Measurements from ENCODE around the gene FAP. TPM values are rescaled to one million over a fixed set of nuclear protein-coding genes. Genes with fewer than 3 reads are reported as not detected.

FAP gene
- polyA plus RNA-seq, 3 donors = 8.7 to 13.4 (median 12.9) TPM

DNA sequence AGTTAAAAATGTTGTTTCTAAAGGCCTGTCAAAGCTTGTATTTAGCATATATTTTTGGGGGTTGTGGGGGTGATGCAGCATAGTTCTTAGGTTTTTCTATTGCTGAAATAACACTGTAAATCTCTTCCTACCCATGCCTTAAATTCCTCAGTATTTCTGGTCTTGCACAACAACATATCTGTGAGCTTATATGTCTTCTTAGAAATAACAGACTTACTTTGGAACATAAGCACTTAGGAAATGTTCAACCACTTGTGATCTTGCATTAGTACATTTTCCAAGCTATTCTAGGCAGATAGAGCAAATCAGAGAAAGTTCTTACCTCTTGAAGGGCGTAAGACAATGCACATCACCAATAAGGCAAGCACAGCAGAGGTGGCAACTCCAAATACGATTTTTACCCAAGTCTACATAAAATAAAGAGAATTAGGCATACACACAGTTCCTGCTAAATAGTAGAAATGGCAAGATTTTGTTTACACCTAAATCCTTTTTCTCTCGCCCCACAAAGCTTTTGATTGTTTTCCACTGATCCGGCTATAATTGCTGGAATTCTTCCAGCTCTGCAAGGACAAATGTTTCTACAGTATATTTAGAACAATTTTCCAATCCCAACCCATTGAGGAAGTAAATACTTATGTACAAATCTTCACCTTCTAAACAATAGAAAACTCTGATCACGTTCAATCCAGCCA lies 512 bp downstream of the FAP start:
- DNase-seq (ENCODE audit: low read depth in 3 of 3, low spot score in 2 of 3) = no peak

DNA sequence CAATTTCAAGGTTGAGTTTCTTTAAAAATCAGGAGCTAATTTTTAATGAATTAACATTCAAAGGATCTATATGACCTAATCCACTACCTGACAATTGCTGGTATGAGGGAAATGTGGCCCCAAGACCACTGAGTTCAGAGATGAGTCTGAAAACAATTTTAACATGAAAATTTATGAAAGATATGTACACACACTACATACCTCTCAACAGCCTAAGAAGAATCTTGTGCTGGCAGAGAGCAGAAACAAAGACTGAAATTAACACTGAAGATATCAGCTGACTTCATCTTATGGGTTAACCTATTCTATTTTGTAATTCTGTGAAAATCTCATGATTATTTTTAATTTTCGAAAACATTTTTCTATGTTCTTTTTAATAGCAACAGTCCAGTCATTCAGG lies 1.7 kb downstream of the FAP start:
- DNase-seq (ENCODE audit: low read depth in 3 of 3, low spot score in 2 of 3) = no peak

DNA sequence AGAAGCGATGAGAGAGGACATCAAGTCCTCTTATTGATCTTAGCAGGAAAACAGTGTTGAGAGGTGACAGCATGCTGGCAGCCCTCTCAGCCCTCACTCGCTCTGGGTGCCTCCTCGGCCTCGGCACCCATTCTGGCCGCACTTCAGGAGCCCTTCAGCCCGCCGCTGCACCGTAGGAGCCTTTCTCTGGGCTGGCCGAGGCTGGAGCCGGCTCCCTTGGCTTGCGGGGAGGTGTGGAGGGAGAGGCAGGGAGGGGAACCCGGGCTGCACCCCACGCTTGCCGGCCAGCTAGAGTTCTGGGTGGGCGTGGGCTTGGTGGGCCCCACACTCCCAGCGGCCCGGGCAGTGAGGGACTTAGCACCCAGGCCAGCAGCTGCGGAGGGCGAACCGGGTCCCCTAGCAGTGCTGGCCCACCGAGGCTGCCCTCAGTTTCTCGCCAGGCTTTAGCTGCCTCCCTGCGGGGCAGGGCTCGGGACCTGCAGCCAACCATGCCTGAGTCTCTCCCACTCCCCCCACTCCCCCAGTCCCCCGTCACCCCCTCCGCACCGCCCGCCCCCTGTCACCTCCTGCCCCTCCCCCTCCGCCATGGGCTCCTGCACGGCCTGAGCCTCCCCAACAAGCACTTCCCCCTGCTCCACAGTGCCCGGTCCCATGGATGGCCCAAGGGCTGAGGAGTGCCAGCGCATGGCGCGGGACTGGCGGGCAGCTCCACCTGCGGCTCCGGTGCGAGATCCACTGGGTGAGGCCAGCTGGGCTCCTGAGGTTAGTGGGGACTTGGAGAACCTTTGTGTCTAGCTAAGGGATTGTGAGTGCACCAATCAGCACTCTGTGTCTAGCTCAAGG lies 8.4 kb downstream of the FAP start:
- no peak for DNase-seq (ENCODE audit: low read depth in 3 of 3, low spot score in 2 of 3)

DNA sequence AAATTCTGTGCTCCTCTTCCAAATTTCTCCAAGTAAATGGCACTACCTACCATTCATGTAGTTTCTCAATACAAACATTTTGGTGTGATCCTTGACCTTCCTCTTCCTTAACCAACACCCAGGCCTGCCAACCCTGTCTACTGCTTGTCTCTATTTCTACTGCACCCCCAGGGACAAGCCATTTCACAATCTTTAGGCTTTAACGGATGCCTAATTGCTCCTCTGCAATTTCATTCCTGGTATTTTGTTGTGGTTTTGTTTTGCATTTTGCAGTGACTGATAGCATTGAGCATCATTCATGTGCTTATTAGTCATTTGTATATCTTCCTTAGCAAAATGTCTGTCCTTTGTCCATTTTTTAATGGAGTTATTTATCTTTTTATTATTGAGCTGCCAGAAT lies 10.0 kb downstream of the FAP start:
- no peak for DNase-seq (ENCODE audit: low read depth in 3 of 3, low spot score in 2 of 3)

DNA sequence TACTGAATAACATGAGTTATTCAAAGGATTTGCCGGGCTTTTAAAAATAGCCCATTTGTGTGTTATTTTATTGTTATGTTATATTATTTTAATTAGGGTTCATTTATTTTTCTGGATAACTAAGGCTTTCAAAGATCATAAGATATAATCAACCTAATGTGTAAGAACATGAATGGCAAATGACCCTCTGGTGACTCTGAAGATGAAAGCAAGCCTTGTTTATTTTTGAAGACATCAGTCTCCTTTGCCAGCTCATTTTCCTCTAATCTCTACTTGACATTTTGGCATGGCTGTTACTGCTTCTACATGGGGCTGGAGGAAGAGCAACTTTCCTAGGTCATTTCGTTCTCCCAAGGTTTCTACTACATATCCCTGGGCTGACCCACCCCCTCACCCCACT lies 10.6 kb downstream of the FAP start:
- DNase-seq (ENCODE audit: low read depth in 3 of 3, low spot score in 2 of 3) = no peak

DNA sequence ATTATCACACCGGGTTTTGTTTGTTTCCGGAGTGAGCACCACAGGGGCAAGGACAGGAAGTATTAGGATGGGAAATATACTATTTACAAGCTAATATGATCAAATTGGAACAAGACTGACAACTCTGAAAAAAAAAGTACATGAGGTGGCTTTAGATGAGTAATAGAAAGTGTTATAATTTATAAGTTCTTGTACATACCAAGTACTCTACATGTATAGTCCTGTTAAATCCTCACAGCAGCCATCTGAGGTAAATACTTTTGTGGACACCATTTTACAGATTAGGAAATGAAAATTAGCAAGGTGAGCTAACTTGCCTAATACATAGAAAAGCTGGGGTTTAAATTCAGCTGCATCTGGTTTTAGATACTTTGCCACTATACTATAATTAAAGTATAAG lies 11.2 kb downstream of the FAP start:
- DNase-seq (ENCODE audit: low read depth in 3 of 3, low spot score in 2 of 3) = no peak

DNA sequence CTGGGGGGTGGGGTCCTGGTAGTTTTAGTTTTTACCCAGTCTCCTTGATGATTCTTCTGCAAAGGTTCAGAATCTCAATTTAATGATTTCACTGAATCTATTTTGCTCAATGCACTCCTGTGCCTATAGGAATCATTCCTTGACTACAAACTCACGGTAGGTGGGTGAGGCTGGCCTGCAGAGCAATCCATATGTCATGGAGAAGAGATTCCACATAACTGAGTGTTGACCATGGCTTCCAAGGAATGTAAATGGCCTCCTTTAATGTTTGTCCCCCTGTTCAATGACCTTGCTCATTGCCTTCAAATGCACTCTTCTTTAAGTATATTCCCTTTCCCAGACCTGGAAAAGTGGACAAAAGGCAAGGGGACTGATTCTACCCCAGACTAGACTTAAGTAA lies 12.5 kb downstream of the FAP start:
- DNase-seq (ENCODE audit: low read depth in 3 of 3, low spot score in 2 of 3) = no peak

DNA sequence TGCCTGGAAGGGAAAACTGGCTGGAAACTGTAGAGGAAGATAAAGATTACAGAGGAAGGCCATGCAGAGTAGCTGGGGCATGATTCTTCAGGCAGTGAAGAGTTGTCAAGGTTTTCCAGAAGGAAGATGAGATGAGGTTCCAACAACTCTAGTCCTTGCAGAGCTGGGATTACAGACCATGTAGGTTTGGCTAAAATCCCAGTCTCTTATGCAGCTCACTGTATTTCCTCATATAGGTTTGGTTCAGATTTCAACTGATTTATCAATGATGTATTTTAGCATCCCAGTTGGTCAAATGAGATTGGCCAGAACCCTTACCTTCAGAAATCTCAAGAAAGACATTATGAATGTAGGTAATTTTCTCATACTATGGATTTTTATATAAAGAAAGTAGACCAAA lies 16.4 kb downstream of the FAP start:
- no peak for DNase-seq (ENCODE audit: low read depth in 3 of 3, low spot score in 2 of 3)

DNA sequence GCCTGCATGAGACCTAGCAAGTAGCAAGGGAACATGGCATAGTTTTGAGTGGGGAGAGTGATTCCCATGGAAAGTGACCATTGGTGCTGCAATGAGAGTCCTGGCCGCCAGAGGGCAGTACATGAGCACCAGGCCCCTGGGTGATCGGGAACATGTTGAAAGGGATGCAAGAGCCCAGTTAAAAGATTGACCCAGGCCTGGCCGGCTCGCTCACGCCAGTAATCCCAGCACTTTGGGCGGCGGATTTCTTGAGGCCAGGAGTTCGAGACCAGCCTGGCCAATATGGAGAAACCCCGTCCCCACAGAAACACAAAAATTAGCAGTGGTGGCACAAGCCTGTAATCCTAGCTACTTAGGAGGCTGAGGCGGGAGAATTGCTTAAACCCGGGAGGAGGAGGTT lies 22.2 kb downstream of the FAP start:
- DNase-seq (ENCODE audit: low read depth in 3 of 3, low spot score in 2 of 3) = no peak

DNA sequence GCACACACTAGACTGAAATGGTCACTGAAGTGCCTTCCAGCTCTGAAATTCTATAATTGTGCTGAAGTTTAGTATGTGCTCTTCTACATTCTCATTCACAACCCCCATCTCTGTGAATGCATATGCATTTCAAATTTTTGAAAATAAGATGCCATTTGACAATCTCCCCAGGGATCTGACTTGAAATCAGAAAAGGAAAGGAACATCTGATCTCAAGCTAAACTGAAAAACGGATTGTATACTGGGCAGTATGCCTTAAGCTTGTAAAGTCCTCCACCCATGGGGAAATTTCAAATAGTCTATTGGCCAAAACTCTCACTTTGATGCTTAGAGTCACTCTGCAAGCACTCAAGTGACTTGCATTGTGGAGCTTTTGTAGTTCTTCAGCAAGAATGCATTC lies 22.9 kb downstream of the FAP start:
- no peak for DNase-seq (ENCODE audit: low read depth in 3 of 3, low spot score in 2 of 3)

DNA sequence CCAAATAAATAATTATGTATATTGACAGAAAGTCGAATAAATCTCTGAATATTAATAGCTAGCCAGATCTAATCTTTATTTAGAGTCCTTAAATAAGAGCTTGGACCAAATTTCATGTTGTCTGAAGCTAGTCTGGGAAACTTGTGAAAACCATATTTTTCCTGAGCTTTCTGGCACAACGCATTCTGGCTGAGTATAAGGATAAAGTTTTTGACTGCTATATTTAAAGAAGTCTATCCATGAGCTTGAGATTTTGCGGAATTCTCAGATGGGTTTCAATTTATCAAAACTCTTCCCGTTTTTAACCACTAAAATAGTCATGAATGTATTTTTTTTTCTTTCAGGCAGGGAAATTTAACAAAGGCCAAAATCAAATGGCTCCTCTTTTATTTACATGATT lies 23.8 kb downstream of the FAP start:
- DNase-seq (ENCODE audit: low read depth in 3 of 3, low spot score in 2 of 3) = no peak

DNA sequence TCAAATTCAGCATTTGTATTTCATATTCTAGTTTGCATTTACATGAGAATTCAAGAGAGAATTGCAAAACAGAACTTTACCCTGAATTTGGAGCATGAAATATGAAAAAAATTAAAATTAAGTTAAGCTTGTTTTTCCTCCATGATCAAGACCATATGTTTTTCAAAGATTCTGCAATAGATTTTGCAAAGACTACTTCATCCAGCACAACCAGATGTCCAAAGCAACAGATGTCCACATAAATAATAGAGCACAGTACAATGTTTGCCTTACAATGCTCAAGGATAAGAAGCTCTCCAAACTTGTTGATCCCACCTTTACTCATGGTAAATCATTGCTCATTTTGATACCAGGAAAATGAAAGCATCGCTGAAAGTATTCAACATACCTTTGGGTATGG lies 25.6 kb downstream of the FAP start:
- no peak for DNase-seq (ENCODE audit: low read depth in 3 of 3, low spot score in 2 of 3)

DNA sequence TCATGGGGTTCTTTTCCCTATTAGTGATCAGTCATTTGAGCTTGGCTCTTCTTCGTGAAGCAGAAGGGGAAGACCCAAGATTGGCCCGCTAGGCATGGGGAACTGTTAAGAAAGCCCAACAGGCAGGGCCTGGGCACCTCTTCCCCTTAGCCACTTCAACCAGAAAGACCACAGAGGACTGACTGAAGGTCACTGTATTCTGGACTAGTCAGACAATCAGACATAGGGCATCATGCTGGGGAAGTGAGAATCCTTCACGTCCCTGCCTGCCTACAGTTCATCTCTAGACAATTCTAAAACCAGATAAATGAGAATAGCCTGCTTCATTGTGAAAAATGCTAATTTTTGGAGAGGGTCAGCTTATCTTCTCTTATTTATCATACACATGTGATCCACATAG lies 28.1 kb downstream of the FAP start:
- no peak for DNase-seq (ENCODE audit: low read depth in 3 of 3, low spot score in 2 of 3)

DNA sequence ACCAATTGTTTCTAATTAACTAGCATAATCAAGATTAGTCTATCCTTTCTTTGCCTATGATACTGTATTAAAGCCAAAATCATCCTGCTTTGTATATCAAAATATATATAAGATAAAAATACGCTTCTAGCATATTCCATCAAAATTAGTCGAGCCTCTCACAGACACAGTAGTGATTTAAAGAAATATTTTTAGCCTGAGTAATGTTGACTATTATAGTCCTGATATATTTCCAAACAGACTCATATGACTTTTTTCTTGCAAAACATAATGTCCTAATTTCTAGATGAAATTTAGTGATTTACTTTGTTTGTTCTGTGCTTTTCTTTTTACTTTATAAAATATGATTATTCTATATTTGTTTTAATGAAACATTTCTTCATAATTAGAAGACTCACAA lies 30.9 kb downstream of the FAP start:
- DNase-seq (ENCODE audit: low read depth in 3 of 3, low spot score in 2 of 3) = no peak

DNA sequence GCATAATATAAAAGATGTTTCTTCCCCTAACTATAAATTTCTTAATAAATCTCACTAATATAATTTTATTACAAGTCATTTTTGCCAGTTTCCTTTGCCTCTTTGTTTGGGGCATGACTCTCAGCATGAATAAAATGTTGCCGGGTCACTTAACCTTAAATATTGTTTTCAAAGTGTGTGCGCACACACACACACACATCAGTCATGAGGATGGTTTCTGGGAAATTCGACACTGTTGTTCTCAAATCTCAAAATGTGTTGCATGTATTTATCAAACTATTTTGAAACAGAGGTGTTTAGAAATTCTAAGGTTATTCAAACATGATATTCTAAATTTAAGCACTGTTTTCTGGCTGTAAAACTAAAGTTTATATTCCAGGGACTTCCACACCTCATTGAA lies 31.5 kb downstream of the FAP start:
- no peak for DNase-seq (ENCODE audit: low read depth in 3 of 3, low spot score in 2 of 3)

DNA sequence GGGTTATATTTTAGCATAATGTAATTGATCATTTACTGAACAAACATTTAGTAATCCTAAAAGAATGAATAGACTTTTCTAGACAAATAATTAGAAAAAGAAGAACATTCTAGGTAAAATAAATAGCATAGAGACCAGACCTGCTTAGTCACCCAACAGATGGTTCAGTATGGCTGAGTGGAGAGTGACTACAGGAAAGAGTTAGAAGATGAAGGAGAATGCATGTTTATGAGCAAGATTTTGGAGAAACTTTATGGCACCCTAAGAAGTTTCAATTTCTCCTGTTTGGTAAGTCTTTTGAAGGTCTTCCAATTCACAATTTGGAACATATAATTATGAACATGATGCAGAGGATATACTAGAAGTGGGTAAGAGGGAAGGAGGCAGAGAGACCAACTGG lies 32.9 kb downstream of the FAP start:
- no peak for DNase-seq (ENCODE audit: low read depth in 3 of 3, low spot score in 2 of 3)

DNA sequence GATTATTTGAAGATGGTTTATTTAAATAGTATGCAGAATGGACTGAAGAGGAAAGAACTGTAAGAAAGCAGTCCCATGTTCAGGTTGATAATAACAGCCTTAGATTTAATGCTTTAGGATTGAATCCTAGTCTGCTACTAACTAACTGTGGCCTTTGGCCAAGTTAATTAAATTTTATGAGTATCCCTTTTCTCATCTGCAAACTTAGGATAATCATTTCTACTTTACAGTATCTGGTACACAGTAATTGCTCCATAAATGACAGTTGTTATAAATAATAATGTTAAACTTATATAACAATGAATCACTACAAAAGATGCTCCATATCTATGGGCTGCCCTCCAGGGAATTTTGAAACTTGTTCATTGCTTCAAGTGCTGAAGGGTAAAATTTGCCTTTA lies 41.0 kb downstream of the FAP start:
- no peak for DNase-seq (ENCODE audit: low read depth in 3 of 3, low spot score in 2 of 3)

DNA sequence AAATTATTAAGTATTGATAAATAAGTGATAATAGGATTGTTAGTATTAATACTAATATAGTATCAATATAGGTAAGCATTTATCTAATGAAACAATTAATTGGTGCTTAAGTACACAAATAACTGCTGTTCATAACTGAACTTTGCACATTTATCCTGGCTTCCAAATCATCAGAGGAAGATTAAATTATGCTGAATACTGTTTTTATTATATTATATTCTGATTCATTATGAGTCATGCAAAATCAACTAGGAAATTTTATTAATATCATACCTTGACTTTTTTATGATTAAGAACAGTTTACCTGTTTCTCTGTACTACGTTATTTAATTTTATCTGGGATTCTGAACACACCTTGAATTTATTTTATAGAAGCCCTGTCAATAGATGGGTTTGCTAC lies 42.6 kb downstream of the FAP start:
- DNase-seq (ENCODE audit: low read depth in 3 of 3, low spot score in 2 of 3) = no peak

DNA sequence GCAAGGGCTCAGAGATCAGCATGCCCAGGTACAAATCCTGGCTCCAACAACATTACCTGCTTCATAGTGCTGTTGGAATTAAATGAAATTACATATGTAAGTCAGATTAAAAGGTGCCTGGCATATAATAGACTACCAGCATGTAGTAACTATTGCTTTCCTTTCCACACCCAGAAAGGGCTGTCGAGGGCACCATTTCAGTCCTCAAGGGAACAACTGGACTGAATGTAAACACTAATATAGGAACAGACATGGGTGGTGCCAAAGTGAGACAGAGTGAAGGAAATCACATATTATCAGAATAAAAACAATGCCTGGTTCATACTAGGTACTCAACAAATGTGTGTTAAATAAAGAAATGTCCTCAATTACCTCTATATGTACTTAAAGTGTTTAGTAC lies 43.3 kb downstream of the FAP start:
- no peak for DNase-seq (ENCODE audit: low read depth in 3 of 3, low spot score in 2 of 3)

DNA sequence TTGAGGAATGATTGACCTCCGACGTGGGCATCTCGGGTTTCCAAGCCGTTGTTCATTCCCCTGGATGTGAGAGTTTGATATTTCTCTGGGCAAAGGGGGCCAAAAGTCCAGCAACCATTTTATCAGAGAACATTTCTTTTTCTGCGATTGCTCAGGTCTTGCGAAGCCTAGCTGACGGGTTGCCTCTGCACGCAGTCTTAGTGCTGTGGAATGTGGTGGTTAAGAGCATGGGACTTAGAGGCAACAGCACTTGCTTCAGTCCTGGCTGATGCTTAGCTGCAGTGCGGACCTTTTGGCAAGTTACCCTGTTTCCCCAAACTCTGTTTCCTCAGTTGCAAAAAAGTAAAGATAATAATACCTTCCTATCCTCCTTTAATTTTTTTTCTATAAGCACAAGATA lies 45.0 kb downstream of the FAP start:
- DNase-seq (ENCODE audit: low read depth in 3 of 3, low spot score in 2 of 3) = no peak

DNA sequence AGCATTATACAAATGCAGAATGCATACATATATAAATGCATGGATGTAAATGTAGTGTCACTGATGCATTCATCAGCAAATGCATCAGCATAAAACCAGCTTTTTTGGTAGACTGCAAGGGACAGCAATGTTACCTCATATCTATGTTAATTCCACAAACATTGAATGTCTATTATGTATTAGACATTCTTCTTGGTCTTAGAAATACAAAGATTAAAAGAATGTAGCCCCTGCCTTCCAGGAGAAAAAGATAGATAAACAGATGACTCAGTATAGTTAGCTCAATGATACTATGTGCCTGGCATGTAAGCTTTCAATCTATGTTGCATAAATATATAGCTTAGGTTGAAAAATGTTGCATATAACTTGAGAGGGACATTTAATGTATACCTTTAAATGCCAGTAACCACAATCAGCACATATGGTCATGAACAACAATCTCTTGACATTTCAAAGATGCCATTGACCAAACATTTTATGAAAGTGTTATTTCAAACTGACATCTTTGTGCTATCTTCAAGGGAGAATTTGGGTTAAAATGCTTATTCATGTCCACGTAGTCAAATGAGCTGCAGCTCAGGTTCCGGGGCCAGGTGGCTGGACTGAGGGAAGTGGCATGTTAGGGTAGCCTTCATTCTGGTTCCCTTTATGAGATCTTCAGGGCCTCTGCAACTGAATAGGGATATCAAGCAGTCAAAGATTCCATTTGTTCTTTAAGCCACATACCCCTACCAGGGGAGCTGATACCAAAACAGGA lies 46.0 kb downstream of the FAP start:
- no peak for DNase-seq (ENCODE audit: low read depth in 3 of 3, low spot score in 2 of 3)

DNA sequence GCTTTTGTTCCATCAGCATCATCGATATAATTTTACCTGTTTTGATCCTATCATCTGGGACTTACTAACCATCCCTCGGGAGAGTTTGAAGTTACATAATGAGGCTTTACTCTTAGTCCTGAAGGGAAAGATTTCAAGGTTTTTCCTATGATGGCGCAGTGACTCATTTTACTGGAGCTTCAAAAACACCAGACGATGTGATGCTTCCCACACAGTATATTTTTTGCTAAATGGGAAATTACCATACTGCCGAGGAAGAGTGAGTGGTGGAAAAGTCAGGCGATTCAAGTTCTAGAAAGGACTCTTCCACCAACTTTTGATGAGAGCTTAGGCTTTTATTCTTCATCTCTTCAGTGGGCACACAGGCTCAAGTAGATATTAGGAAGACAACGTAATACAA lies 46.6 kb downstream of the FAP start:
- DNase-seq (ENCODE audit: low read depth in 3 of 3, low spot score in 2 of 3) = no peak

Data from right renal cortex interstitium (tissue), 3 donors.